Left lobe of liver (tissue), 2 donors: ENCODE data around the gene ALLC. TPM values are rescaled to one million over a fixed set of nuclear protein-coding genes. Genes with fewer than 3 reads are reported as not detected.

Experiments
- ATAC-seq: fragments of 200-7000 bp; cut with Tn5 transposase; one replicate; pipeline ENCODE4 v1.9.1; 2020; ENCODE audit warnings: mild to moderate bottlenecking, moderate library complexity
- DNase-seq: peaks from one replicate; pipeline ENCODE4 v3.0.0-alpha.2; 2020; ENCODE audit warnings: low spot score
- total RNA-seq: library from RNA; stranded (reverse); gene quantifications from one replicate; pipeline ENCODE4 v1.2.1, GENCODE V29; 2021
- donor health status: DM: no; HTN: no; CAD: no; lungs with moderate emphysema.
- donor health status: DM: no; HTN: yes; CAD: no.

ALLC gene
- total RNA-seq, 1 donor from 2014 or later: 0.20 TPM

- DNase-seq (no peak), ATAC-seq (no peak)
Observed at GRCh38 chr2:3674066-3674845, 16.3 kb downstream of the ALLC start.

GRCh38 chr2:3675687-3676086 lies 17.7 kb downstream of the ALLC start:
- ATAC-seq (no peak), DNase-seq (no peak)

- no peak for DNase-seq
- ATAC-seq: no peak
Observed at GRCh38 chr2:3677436-3677835, 19.4 kb downstream of the ALLC start.

- ATAC-seq (no peak), DNase-seq (no peak)
Observed at GRCh38 chr2:3678212-3678611, 20.2 kb downstream of the ALLC start.

- ATAC-seq (no peak), DNase-seq (no peak)
Observed at GRCh38 chr2:3679180-3679579, 21.2 kb downstream of the ALLC start.

GRCh38 chr2:3679616-3680393 lies 21.8 kb downstream of the ALLC start:
- no peak for DNase-seq
- no peak for ATAC-seq

GRCh38 chr2:3680548-3681345 lies 22.7 kb downstream of the ALLC start:
- ATAC-seq (no peak), DNase-seq (no peak)

GRCh38 chr2:3681625-3682024 lies 23.6 kb downstream of the ALLC start:
- DNase-seq: no peak
- no peak for ATAC-seq

- no peak for ATAC-seq
- no peak for DNase-seq
Observed at GRCh38 chr2:3682811-3683210, 24.8 kb downstream of the ALLC start.

GRCh38 chr2:3683748-3684454 lies 25.9 kb downstream of the ALLC start:
- ATAC-seq (no peak), DNase-seq (no peak)

GRCh38 chr2:3689998-3690748 lies 32.2 kb downstream of the ALLC start:
- ATAC-seq (no peak), DNase-seq (no peak)

- no peak for DNase-seq
- peak; percentile 80 for ATAC-seq
Observed at GRCh38 chr2:3692375-3692774, 34.4 kb downstream of the ALLC start.

- DNase-seq (no peak), ATAC-seq (peak; percentile 91)
Observed at GRCh38 chr2:3696545-3696944, 38.5 kb downstream of the ALLC start.

- no peak for ATAC-seq
Observed at GRCh38 chr2:3701071-3701470, 43.1 kb downstream of the ALLC start.

GRCh38 chr2:3703236-3703756 lies 45.3 kb downstream of the ALLC start, which contains the start of gene DCDC2C:
TSS of gene DCDC2C (plus strand) at chr2:3703575. CDS start at chr2:3703752, 177 bp downstream.
- DNase-seq: no peak
- ATAC-seq: no peak

More at GRCh38 chr2:3701071-3701470, 43.1 kb downstream of the ALLC start:
- DNase-seq: no peak

GRCh38 chr2:3703757-3704355 lies 45.9 kb downstream of the ALLC start:
- ATAC-seq: no peak

GRCh38 chr2:3704692-3705091 lies 46.7 kb downstream of the ALLC start:
- DNase-seq: no peak
- no peak for ATAC-seq

More at GRCh38 chr2:3703757-3704355, 45.9 kb downstream of the ALLC start:
- DNase-seq: no peak

GRCh38 chr2:3705782-3706181 lies 47.8 kb downstream of the ALLC start:
- ATAC-seq (no peak), DNase-seq (no peak)

- ATAC-seq (no peak), DNase-seq (no peak)
Observed at GRCh38 chr2:3706892-3707291, 48.9 kb downstream of the ALLC start.
